Adipocyte (in vitro differentiated cells): Measurements from ENCODE around the gene ZNF514.
A peak's percentile ranks its signal among the peaks of the same experiment; 100 is the strongest.
"Not testable (repeated sequence)": the region's sequence is repeated elsewhere in the genome, so short reads cannot be mapped to it uniquely, and the experiment has no call there.

Experiments used
- DNase-seq: peaks from one replicate; pipeline ENCODE4 v3.0.0-alpha.2; 2015; ENCODE audit warnings: low read depth
- H3K27me3 ChIP-seq: replicated peaks from 2 replicates; pipeline ENCODE4 v1.7.0; 2013; ENCODE audit warnings: mild to moderate bottlenecking, low read length, moderate library complexity; ENCODE audit not compliant: control insufficient read depth, insufficient read depth
- H3K36me3 ChIP-seq: 2 replicates; pipeline ENCODE4 v1.7.0; 2013; ENCODE audit warnings: low read length, mild to moderate bottlenecking, moderate library complexity; ENCODE audit not compliant: control insufficient read depth, insufficient read depth, severe bottlenecking
- H3K4me1 ChIP-seq: 2 replicates; pipeline ENCODE4 v1.7.0; 2013; ENCODE audit warnings: mild to moderate bottlenecking, low read length, moderate library complexity; ENCODE audit not compliant: control insufficient read depth, insufficient read depth
- H3K4me3 ChIP-seq: 2 replicates; pipeline ENCODE4 v1.7.0; 2013; ENCODE audit warnings: mild to moderate bottlenecking, low read length, moderate library complexity
- H3K9ac ChIP-seq: 2 replicates; pipeline ENCODE4 v1.7.0; 2013; ENCODE audit warnings: mild to moderate bottlenecking, low read length, moderate library complexity
- H3K9me3 ChIP-seq: 2 replicates; pipeline ENCODE4 v1.7.0; 2013; ENCODE audit warnings: mild to moderate bottlenecking, low read length, moderate library complexity; ENCODE audit not compliant: control insufficient read depth

The ZNF514 gene

DNA sequence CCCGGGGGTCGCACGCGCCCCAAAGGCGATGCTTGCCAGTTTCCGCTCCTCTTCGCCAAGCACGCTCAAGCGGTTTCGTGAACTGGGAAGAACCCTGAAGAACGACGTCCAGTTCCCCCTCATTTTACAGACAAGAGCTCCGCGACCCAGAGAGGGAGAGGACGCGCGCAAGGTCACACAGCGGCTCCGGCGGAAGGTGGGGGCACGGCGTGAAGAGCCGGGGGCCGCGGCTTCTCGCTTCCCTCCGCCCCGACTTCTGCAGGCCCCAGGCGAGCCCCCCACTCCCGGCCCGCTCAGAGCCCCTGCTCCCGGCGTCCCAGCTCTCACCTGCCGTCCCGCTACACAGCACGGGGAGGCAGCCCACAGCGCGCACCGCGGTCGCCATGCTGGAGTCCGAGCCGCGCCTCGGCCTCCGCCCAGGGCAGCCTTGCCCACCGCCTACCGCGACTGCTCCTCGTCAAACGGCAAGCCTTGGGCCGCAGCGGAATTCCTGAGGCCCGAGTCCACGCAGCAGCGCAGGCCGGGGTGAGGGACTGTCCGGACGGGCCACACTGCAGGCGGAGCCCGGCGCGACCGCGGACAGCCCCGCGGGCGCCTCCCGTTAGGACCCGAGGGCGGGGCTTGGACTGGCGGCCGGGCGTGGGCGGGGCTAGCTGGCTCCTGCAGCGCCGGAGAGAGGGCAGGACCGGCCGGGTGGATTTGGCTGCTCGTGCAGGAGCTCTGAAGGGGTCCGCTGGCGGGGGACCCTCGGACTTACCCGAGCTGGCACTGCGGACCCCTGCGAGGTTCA is 38.0 kb downstream of the ZNF514 start, which contains the start of gene MRPS5:
MRPS5 (minus strand) TSS at position 402 of the 790 bp plus-strand sequence; CDS start at position 385, 17 bp downstream.
- no peaks in the 10 kb centered on the region for H3K27me3 ChIP-seq
- H3K9ac ChIP-seq = peak within 1 kb of the TSS; percentile 93
- H3K4me3 ChIP-seq = peak within 1 kb of the TSS; percentile 98
- H3K9me3 ChIP-seq = no peaks in the 10 kb centered on the region
- H3K36me3 ChIP-seq = peaks cover 8% of the 10 kb centered on the region
- peaks cover 31% of the 10 kb centered on the region for H3K4me1 ChIP-seq
- DNase-seq = peak; percentile 94

DNA sequence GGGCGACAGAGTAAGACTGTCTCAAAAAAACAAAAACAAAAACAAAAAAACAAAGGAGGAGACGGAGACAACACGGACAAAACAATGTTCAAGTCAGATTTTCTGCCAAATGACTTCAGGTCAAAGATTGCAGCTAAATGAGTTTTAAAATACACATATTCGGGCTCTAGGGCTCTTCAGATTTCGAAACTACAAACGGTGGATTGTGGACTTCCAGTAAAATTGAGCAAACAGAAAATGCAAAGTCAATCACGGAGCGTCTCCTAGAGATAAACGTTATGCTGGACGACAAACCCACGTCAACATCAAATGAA is 38.6 kb downstream of the ZNF514 start:
- Histone ChIP-seq H3K27me3 (no peaks in the 10 kb centered on the region), H3K4me1 (peaks cover 31% of the 10 kb centered on the region), H3K9me3 (no peaks in the 10 kb centered on the region), H3K9ac (peak overlapping the region; percentile 93), H3K36me3 (peaks cover 13% of the 10 kb centered on the region), H3K4me3 (peak overlapping the region; percentile 98)
- DNase-seq = peak; percentile 52

DNA sequence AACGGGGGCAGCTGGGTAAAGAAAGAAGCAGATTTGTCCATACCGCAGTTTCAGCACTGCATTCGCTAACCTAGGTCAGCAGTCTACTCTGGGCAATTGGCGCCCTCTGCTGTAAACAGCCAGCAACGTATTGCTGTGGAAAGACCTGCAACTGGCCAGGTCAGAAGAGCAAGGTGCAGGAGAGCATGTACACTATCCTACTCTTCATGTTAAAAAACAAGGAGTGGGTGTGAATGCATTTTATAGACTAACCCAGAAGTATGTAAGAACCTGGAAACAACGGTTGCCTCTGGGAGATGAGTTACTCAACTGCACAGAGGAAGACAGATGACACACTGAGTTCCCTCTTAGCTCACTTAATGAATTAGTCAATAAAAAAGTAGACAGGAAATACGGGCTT is 44.2 kb downstream of the ZNF514 start:
- DNase-seq = peak; percentile 83

DNA sequence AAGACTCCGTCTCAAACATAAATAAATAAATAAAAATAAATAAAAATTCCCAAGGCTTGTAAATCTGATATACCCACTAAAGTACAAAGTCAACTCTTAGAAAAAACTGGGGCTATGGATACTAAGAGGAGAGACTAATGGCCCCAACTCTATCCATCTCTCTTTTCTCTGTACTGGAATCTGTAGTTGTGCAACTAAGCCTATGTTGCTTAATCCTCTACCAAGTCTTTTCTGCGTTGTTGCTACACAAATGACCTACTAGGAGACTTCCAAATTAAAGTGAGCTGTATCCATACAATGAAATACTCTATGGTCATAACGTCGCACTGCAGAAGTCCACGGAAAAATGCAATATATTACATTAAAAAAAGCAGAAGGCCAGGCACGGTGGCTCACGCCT is 46.2 kb downstream of the ZNF514 start:
- Histone ChIP-seq H3K27me3 (no peaks in the 10 kb centered on the region), H3K4me3 (no peak overlapping the region), H3K9ac (no peak overlapping the region), H3K4me1 (peaks cover 11% of the 10 kb centered on the region), H3K36me3 (peaks cover 75% of the 10 kb centered on the region), H3K9me3 (no peaks in the 10 kb centered on the region)
- DNase-seq = no peak

More for the DNA sequence above, 44.2 kb downstream of the ZNF514 start:
- no peaks in the 10 kb centered on the region for H3K9me3 ChIP-seq
- H3K4me1 ChIP-seq = peaks cover 31% of the 10 kb centered on the region
- H3K27me3 ChIP-seq = no peaks in the 10 kb centered on the region
- no peak overlapping the region for H3K9ac ChIP-seq
- peaks cover 55% of the 10 kb centered on the region for H3K36me3 ChIP-seq
- H3K4me3 ChIP-seq = no peak overlapping the region

DNA sequence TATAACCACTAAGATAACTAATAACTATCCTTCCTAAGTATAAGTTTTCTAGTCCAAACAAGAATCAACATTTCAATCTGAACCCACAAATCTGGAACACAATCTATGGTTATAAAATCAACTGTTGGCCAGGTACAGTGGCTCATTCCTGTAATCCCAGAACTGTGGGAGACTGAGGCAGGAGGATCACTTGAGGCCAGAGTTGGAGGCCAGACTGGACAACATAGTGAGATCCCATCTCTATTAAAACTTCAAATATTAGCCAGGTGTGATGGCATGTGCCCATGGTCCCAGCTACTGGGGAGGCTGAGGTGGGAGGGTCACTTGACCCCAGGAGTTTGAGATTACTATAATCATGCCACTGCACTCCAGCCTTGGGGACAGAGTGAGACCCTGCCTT is 49.3 kb downstream of the ZNF514 start:
- no peaks in the 10 kb centered on the region for H3K9me3 ChIP-seq
- H3K27me3 ChIP-seq = no peaks in the 10 kb centered on the region
- peaks cover 93% of the 10 kb centered on the region for H3K36me3 ChIP-seq
- no peak overlapping the region for H3K9ac ChIP-seq
- H3K4me3 ChIP-seq = no peak overlapping the region
- peaks cover 6% of the 10 kb centered on the region for H3K4me1 ChIP-seq
- no peak for DNase-seq

DNA sequence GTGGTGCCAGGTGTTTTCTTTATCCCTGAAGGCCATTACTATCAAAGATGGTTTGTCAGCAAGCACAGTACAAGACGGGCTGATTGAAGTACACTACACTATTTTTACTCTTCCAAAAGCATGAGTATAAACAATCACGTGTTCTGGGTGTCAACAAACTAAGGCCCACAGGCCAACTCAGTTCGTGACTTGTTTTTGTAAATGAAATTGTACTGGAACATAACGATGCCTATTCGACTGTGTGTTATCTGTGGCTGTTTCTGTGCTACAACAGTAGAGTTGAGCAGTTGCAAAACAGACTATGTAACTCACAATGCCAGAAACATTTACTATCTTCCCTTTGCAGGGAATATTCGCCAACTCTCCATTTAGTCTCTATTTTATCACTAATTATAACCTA is 50.4 kb downstream of the ZNF514 start:
- no peaks in the 10 kb centered on the region for H3K9me3 ChIP-seq
- H3K4me3 ChIP-seq = no peak overlapping the region
- peaks cover 96% of the 10 kb centered on the region for H3K36me3 ChIP-seq
- H3K27me3 ChIP-seq = no peaks in the 10 kb centered on the region
- no peak for DNase-seq
- H3K4me1 ChIP-seq = no peaks in the 10 kb centered on the region
- no peak overlapping the region for H3K9ac ChIP-seq

DNA sequence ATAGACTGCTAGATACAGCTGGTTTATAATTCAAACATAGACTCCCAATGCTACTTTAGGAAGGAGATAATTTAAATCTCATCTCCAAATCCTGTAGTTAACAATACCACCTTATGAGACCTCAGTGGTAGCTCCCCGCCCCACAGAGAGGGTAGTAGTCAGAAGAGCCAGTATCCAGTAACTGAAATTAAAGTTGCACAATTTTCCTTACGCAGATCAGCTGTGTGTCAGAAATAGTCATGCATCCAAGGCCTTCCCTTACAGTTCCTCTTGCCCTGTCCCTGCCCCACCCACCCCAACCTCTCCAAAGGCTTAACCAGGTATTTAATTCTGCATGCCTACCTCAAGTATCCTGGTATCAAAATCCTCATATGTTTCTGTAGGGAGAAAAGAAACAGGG is 53.6 kb downstream of the ZNF514 start:
- Histone ChIP-seq H3K27me3 (no peaks in the 10 kb centered on the region), H3K36me3 (peaks cover 100% of the 10 kb centered on the region), H3K4me3 (no peak overlapping the region), H3K9ac (no peak overlapping the region), H3K9me3 (no peaks in the 10 kb centered on the region), H3K4me1 (peaks cover 5% of the 10 kb centered on the region)
- no peak for DNase-seq

DNA sequence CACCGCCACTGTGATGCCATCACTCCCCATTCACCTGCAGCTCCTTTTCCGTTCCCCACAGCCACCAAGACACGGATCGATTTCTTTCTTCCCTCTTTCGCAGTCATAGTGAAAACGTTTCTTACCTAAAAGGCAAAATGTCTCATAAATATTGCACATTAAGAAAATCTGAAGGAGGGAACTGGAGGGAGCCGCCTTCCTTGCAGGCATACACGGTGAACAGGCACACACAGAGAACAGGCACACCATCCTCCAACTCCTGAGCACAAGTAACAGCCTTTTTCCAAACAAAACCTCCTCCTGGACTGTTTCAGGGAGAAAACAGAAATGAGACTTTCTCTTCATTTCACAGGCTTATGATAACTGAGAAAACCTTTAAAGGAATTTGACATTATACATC is 55.0 kb downstream of the ZNF514 start:
- Histone ChIP-seq H3K36me3 (peaks cover 100% of the 10 kb centered on the region), H3K9ac (no peak overlapping the region), H3K9me3 (no peaks in the 10 kb centered on the region), H3K27me3 (no peaks in the 10 kb centered on the region), H3K4me3 (no peak overlapping the region), H3K4me1 (peaks cover 5% of the 10 kb centered on the region)
- no peak for DNase-seq

DNA sequence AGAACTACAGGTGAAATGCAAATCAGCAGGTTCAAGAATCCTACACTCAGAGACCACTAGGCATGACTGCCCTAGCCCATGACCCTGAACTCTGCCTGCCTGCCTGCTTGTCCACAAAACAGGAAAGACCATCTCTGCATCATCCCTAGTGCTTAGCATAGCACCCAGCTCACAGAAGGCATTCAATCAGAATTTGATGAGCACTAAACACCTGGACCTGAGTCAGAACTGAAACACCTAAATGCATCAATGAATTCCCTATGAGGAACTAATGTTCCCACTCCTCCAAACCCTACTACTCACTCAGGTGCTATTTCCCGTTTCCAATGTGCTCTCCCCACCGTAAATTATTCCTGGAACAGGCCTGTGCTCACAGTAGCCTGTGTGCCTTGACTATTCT is 59.7 kb downstream of the ZNF514 start:
- Histone ChIP-seq H3K9me3 (no peaks in the 10 kb centered on the region), H3K4me3 (no peak overlapping the region), H3K4me1 (peaks cover 5% of the 10 kb centered on the region), H3K27me3 (no peaks in the 10 kb centered on the region), H3K9ac (no peak overlapping the region), H3K36me3 (peaks cover 59% of the 10 kb centered on the region)
- DNase-seq = no peak

DNA sequence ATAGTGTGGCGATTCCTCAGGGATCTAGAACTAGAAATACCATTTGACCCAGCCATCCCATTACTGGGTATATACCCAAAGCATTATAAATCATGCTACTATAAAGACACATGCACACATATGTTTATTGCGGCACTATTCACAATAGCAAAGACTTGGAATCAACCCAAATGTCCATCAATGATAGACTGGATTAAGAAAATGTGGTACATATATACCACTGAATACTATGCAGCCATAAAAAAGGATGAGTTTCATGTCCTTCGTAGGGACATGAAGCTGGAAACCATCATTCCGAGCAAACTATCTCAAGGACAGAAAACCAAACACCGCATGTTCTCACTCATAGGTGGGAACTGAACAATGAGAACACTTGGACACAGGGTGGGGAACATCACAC is 61.4 kb downstream of the ZNF514 start:
- DNase-seq, H3K4me1 ChIP-seq, H3K27me3 ChIP-seq, H3K4me3 ChIP-seq, H3K9ac ChIP-seq, H3K9me3 ChIP-seq: not testable (repeated sequence)
- peaks cover 52% of the 10 kb centered on the region for H3K36me3 ChIP-seq
